ENCODE results near the gene CKM.
"Not testable (repeated sequence)": the region's sequence is repeated elsewhere in the genome, so short reads cannot be mapped to it uniquely, and the experiment has no call there.

Gene CKM

GRCh38 chr19:45314708-45315245, 7.9 kb downstream of the CKM start:
- DNase-seq: no peak
- H3K27ac Mint-ChIP-seq: no peak overlapping the region
- peaks cover 49% of the 10 kb centered on the region for H3K27me3 Mint-ChIP-seq
- H3K36me3 Mint-ChIP-seq (ENCODE audit: low read depth): no peaks in the 10 kb centered on the region
- H3K9me3 Mint-ChIP-seq: no peaks in the 10 kb centered on the region
- no peaks in the 10 kb centered on the region for H3K4me1 Mint-ChIP-seq (ENCODE audit: low read depth)
- H3K4me3 Mint-ChIP-seq: no peak overlapping the region

- H3K27ac Mint-ChIP-seq; H3K4me3 Mint-ChIP-seq; H3K9me3 Mint-ChIP-seq; DNase-seq; H3K4me1 Mint-ChIP-seq (ENCODE audit: low read depth); H3K36me3 Mint-ChIP-seq (ENCODE audit: low read depth): not testable (repeated sequence)
- H3K27me3 Mint-ChIP-seq: peaks cover 30% of the 10 kb centered on the region
Measured at GRCh38 chr19:45312285-45312684, 10.4 kb downstream of the CKM start.

- no peak for DNase-seq
- Mint-ChIP-seq H3K36me3 (ENCODE audit: low read depth) (no peaks in the 10 kb centered on the region), H3K9me3 (no peaks in the 10 kb centered on the region), H3K4me1 (ENCODE audit: low read depth) (no peaks in the 10 kb centered on the region), H3K4me3 (no peak overlapping the region), H3K27me3 (peaks cover 26% of the 10 kb centered on the region), H3K27ac (no peak overlapping the region)
Measured at GRCh38 chr19:45311621-45312020, 11.1 kb downstream of the CKM start.

GRCh38 chr19:45309322-45309721, 13.4 kb downstream of the CKM start:
- H3K27ac Mint-ChIP-seq; H3K36me3 Mint-ChIP-seq (ENCODE audit: low read depth); H3K4me1 Mint-ChIP-seq (ENCODE audit: low read depth); H3K4me3 Mint-ChIP-seq; H3K9me3 Mint-ChIP-seq; DNase-seq: not testable (repeated sequence)
- H3K27me3 Mint-ChIP-seq: peaks cover 13% of the 10 kb centered on the region

- H3K27ac Mint-ChIP-seq: no peak overlapping the region
- no peak overlapping the region for H3K4me3 Mint-ChIP-seq
- no peaks in the 10 kb centered on the region for H3K36me3 Mint-ChIP-seq (ENCODE audit: low read depth)
- peaks cover 9% of the 10 kb centered on the region for H3K27me3 Mint-ChIP-seq
- no peaks in the 10 kb centered on the region for H3K9me3 Mint-ChIP-seq
- H3K4me1 Mint-ChIP-seq (ENCODE audit: low read depth): no peaks in the 10 kb centered on the region
- DNase-seq: no peak
Measured at GRCh38 chr19:45307361-45307760, 15.3 kb downstream of the CKM start.

GRCh38 chr19:45306518-45307027, 16.1 kb downstream of the CKM start:
- Mint-ChIP-seq H3K27me3 (peaks cover 6% of the 10 kb centered on the region), H3K4me1 (ENCODE audit: low read depth) (no peaks in the 10 kb centered on the region), H3K27ac (no peak overlapping the region), H3K4me3 (no peak overlapping the region), H3K36me3 (ENCODE audit: low read depth) (peaks cover 2% of the 10 kb centered on the region), H3K9me3 (no peaks in the 10 kb centered on the region)
- DNase-seq: no peak

GRCh38 chr19:45306040-45306439, 16.6 kb downstream of the CKM start:
- H3K36me3 Mint-ChIP-seq (ENCODE audit: low read depth): peaks cover 2% of the 10 kb centered on the region
- H3K4me3 Mint-ChIP-seq: no peak overlapping the region
- peaks cover 2% of the 10 kb centered on the region for H3K27me3 Mint-ChIP-seq
- no peak for DNase-seq
- no peaks in the 10 kb centered on the region for H3K9me3 Mint-ChIP-seq
- H3K4me1 Mint-ChIP-seq (ENCODE audit: low read depth): no peaks in the 10 kb centered on the region
- no peak overlapping the region for H3K27ac Mint-ChIP-seq

GRCh38 chr19:45305421-45305820, 17.3 kb downstream of the CKM start:
- DNase-seq: no peak
- H3K9me3 Mint-ChIP-seq: no peaks in the 10 kb centered on the region
- H3K4me1 Mint-ChIP-seq (ENCODE audit: low read depth): no peaks in the 10 kb centered on the region
- H3K4me3 Mint-ChIP-seq: no peak overlapping the region
- H3K27ac Mint-ChIP-seq: no peak overlapping the region
- peaks cover 7% of the 10 kb centered on the region for H3K36me3 Mint-ChIP-seq (ENCODE audit: low read depth)
- H3K27me3 Mint-ChIP-seq: peaks cover 2% of the 10 kb centered on the region

GRCh38 chr19:45305007-45305406, 17.7 kb downstream of the CKM start:
- no peak overlapping the region for H3K27ac Mint-ChIP-seq
- H3K27me3 Mint-ChIP-seq: peaks cover 2% of the 10 kb centered on the region
- H3K4me1 Mint-ChIP-seq (ENCODE audit: low read depth): no peaks in the 10 kb centered on the region
- peaks cover 10% of the 10 kb centered on the region for H3K36me3 Mint-ChIP-seq (ENCODE audit: low read depth)
- no peaks in the 10 kb centered on the region for H3K9me3 Mint-ChIP-seq
- H3K4me3 Mint-ChIP-seq: no peak overlapping the region
- DNase-seq: no peak

- H3K4me1 Mint-ChIP-seq (ENCODE audit: low read depth): no peaks in the 10 kb centered on the region
- DNase-seq: no peak
- peaks cover 2% of the 10 kb centered on the region for H3K27me3 Mint-ChIP-seq
- no peaks in the 10 kb centered on the region for H3K9me3 Mint-ChIP-seq
- no peak overlapping the region for H3K4me3 Mint-ChIP-seq
- H3K27ac Mint-ChIP-seq: no peak overlapping the region
- peaks cover 16% of the 10 kb centered on the region for H3K36me3 Mint-ChIP-seq (ENCODE audit: low read depth)
Measured at GRCh38 chr19:45304141-45304926, 18.3 kb downstream of the CKM start.

- H3K27ac Mint-ChIP-seq: no peak overlapping the region
- no peak for DNase-seq
- H3K36me3 Mint-ChIP-seq (ENCODE audit: low read depth): peaks cover 21% of the 10 kb centered on the region
- no peaks in the 10 kb centered on the region for H3K9me3 Mint-ChIP-seq
- H3K4me1 Mint-ChIP-seq (ENCODE audit: low read depth): no peaks in the 10 kb centered on the region
- peaks cover 2% of the 10 kb centered on the region for H3K27me3 Mint-ChIP-seq
- H3K4me3 Mint-ChIP-seq: no peak overlapping the region
Measured at GRCh38 chr19:45303269-45304060, 19.2 kb downstream of the CKM start.

GRCh38 chr19:45302416-45302815, 20.3 kb downstream of the CKM start:
- no peak overlapping the region for H3K27ac Mint-ChIP-seq
- peaks cover under 1% of the 10 kb centered on the region for H3K27me3 Mint-ChIP-seq
- H3K4me1 Mint-ChIP-seq (ENCODE audit: low read depth): no peaks in the 10 kb centered on the region
- H3K36me3 Mint-ChIP-seq (ENCODE audit: low read depth): peaks cover 26% of the 10 kb centered on the region
- DNase-seq: no peak
- H3K9me3 Mint-ChIP-seq: no peaks in the 10 kb centered on the region
- no peak overlapping the region for H3K4me3 Mint-ChIP-seq

- no peak for DNase-seq
- Mint-ChIP-seq H3K9me3 (no peaks in the 10 kb centered on the region), H3K27ac (no peak overlapping the region), H3K27me3 (no peaks in the 10 kb centered on the region), H3K4me3 (no peak overlapping the region), H3K4me1 (ENCODE audit: low read depth) (no peaks in the 10 kb centered on the region), H3K36me3 (ENCODE audit: low read depth) (peaks cover 38% of the 10 kb centered on the region)
Measured at GRCh38 chr19:45299719-45300118, 23.0 kb downstream of the CKM start.

- H3K27ac Mint-ChIP-seq: no peak overlapping the region
- H3K4me3 Mint-ChIP-seq: no peak overlapping the region
- DNase-seq: no peak
- H3K9me3 Mint-ChIP-seq: no peaks in the 10 kb centered on the region
- peaks cover 10% of the 10 kb centered on the region for H3K4me1 Mint-ChIP-seq (ENCODE audit: low read depth)
- peaks cover 51% of the 10 kb centered on the region for H3K36me3 Mint-ChIP-seq (ENCODE audit: low read depth)
- no peaks in the 10 kb centered on the region for H3K27me3 Mint-ChIP-seq
Measured at GRCh38 chr19:45298264-45298663, 24.4 kb downstream of the CKM start.

GRCh38 chr19:45297674-45298073, 25.0 kb downstream of the CKM start:
- Mint-ChIP-seq H3K36me3 (ENCODE audit: low read depth) (peaks cover 51% of the 10 kb centered on the region), H3K27me3 (no peaks in the 10 kb centered on the region), H3K4me3 (no peak overlapping the region), H3K9me3 (no peaks in the 10 kb centered on the region), H3K27ac (no peak overlapping the region), H3K4me1 (ENCODE audit: low read depth) (peaks cover 10% of the 10 kb centered on the region)
- DNase-seq: no peak

All from activated T-cell treated with anti-CD3 and anti-CD28 coated beads, Interleukin-2, amount 50 U/mL, for 24 hours (primary cell).